Measurements from ENCODE around the gene ARHGAP44. TPM values are rescaled to one million over a fixed set of nuclear protein-coding genes. Genes with fewer than 3 reads are reported as not detected.

Gene ARHGAP44
- total and polyA plus RNA-seq, 2 experiments from 2014 or later = 5.8 to 16.4 TPM

DNA sequence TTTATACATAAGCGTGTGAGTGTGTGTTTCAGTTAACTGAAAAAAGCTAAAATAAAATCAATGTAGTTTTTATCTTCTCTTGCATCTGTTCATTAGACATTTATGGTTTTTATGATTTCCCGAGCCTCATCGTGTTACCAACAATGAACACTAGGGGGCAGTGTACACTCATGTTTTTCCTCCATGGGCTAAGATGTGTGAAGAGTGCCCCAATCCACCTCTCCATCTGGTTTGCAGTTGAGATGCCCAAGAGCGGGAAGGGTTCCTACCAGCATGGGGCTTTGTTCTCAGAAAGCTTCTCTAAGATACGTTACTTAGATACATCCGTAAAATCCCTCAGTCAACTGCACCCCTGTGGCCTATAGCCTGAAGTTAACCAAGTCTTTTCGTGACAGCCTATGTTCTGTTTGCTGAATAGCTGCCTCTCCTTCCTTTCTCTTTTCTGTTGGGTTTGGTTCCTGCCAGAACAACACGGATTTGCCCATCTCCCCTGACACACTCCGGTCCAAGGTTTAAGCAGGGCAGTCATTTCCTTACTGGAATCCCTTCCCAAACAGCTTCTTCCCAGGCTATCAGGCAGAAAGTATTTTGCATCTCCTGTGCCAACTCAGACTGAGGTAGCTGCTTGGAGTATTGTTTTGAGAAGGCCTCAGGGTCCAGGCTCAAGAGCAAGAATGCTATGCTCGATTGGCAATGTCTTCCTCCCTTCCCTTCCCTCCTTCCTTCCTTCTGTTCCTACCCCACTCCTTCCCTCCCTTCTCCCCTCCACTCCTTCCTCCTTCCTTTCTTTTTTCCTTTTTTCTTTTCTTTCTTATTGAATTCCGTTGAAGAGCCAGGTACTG, 241.4 kb downstream of the ARHGAP44 start (continued):
- TF ChIP-seq, protein P1, sequence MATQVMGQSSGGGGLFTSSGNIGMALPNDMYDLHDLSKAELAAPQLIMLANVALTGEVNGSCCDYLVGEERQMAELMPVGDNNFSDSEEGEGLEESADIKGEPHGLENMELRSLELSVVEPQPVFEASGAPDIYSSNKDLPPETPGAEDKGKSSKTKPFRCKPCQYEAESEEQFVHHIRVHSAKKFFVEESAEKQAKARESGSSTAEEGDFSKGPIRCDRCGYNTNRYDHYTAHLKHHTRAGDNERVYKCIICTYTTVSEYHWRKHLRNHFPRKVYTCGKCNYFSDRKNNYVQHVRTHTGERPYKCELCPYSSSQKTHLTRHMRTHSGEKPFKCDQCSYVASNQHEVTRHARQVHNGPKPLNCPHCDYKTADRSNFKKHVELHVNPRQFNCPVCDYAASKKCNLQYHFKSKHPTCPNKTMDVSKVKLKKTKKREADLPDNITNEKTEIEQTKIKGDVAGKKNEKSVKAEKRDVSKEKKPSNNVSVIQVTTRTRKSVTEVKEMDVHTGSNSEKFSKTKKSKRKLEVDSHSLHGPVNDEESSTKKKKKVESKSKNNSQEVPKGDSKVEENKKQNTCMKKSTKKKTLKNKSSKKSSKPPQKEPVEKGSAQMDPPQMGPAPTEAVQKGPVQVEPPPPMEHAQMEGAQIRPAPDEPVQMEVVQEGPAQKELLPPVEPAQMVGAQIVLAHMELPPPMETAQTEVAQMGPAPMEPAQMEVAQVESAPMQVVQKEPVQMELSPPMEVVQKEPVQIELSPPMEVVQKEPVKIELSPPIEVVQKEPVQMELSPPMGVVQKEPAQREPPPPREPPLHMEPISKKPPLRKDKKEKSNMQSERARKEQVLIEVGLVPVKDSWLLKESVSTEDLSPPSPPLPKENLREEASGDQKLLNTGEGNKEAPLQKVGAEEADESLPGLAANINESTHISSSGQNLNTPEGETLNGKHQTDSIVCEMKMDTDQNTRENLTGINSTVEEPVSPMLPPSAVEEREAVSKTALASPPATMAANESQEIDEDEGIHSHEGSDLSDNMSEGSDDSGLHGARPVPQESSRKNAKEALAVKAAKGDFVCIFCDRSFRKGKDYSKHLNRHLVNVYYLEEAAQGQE (IDR thresholded peaks at IDR 0.05; ENCODE audit: unreplicated experiment) = no peak
- TF ChIP-seq, protein P2, sequence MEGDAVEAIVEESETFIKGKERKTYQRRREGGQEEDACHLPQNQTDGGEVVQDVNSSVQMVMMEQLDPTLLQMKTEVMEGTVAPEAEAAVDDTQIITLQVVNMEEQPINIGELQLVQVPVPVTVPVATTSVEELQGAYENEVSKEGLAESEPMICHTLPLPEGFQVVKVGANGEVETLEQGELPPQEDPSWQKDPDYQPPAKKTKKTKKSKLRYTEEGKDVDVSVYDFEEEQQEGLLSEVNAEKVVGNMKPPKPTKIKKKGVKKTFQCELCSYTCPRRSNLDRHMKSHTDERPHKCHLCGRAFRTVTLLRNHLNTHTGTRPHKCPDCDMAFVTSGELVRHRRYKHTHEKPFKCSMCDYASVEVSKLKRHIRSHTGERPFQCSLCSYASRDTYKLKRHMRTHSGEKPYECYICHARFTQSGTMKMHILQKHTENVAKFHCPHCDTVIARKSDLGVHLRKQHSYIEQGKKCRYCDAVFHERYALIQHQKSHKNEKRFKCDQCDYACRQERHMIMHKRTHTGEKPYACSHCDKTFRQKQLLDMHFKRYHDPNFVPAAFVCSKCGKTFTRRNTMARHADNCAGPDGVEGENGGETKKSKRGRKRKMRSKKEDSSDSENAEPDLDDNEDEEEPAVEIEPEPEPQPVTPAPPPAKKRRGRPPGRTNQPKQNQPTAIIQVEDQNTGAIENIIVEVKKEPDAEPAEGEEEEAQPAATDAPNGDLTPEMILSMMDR (conservative IDR thresholded peaks at IDR 0.05; ENCODE audit: low read depth in 2 of 2) = peak; percentile 84 to 86
- TF ChIP-seq POLR2AphosphoS5 (IDR thresholded peaks at IDR 0.05; ENCODE audit: low read depth) (no peak), STAT1 (IDR thresholded peaks at IDR 0.05; ENCODE audit: unreplicated experiment) (no peak), CREB1 (CRISPR knock-in tag; IDR thresholded peaks at IDR 0.05; ENCODE audit: low read depth) (no peak)

DNA sequence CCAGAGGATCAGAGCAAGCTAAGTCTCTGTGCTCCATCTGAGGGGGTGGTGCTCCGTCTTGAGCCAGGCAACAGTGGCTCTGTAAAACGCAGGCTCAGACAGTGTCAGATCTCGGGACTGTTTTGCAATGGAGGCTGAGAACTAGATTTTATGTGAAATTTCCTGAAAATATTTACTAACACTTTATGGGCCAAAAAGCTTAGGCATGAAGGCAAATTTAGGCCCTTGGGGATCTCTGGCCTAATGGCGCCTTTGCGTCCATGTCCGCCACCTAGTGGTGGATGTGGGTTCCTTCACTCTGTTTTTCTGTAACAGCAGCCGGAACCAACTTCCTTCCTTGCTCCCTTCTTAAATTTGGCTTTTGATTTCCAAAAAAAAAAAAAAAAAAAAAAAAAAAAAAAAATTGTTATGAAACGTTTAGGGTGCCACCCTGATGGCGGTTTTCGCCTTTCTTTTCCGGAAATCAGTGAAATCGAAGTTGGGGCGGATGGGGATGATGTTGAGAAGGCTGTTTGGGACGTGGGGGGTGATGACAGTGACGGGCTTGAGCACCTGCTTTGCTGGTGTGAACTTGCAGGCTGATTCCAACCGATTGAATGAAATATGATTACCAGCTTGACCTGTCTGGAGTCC, 242.5 kb downstream of the ARHGAP44 start:
- TF ChIP-seq, protein P3, sequence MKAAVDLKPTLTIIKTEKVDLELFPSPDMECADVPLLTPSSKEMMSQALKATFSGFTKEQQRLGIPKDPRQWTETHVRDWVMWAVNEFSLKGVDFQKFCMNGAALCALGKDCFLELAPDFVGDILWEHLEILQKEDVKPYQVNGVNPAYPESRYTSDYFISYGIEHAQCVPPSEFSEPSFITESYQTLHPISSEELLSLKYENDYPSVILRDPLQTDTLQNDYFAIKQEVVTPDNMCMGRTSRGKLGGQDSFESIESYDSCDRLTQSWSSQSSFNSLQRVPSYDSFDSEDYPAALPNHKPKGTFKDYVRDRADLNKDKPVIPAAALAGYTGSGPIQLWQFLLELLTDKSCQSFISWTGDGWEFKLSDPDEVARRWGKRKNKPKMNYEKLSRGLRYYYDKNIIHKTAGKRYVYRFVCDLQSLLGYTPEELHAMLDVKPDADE (IDR thresholded peaks at IDR 0.05) = no peak
- TF ChIP-seq EZH2phosphoT487 (IDR thresholded peaks at IDR 0.05; ENCODE audit: unreplicated experiment) (no peak), CREB1 (CRISPR knock-in tag; IDR thresholded peaks at IDR 0.05; ENCODE audit: low read depth) (no peak), NANOG (IDR thresholded peaks at IDR 0.05; ENCODE audit: borderline replicate concordance) (no peak)
- TF ChIP-seq, protein P2 (conservative IDR thresholded peaks at IDR 0.05; ENCODE audit: low read depth in 2 of 2) = peak; percentile 73 to 83
- peak overlapping the region; percentile 77 for H2AFZ ChIP-seq
- no peaks in the 10 kb centered on the region for H3K4me1 ChIP-seq (ENCODE audit: insufficient read depth)
- peak; percentile 73 for ATAC-seq
- H3K36me3 Mint-ChIP-seq (ENCODE audit: low read depth) = peaks cover 4% of the 10 kb centered on the region; the same call in 1 of the 3 replicates
- no peak overlapping the region for H3K4me3 Mint-ChIP-seq
- H3K4me3 ChIP-seq = no peak overlapping the region
- H3K36me3 ChIP-seq (ENCODE audit: insufficient read depth) = no peaks in the 10 kb centered on the region
- peaks cover 12% of the 10 kb centered on the region for H3K9me3 Mint-ChIP-seq
- H3K27ac ChIP-seq (ENCODE audit: low read depth) = no peak overlapping the region
- no peak overlapping the region for H3K4me2 ChIP-seq
- no peaks in the 10 kb centered on the region for H4K20me1 ChIP-seq (replicated peaks; ENCODE audit: insufficient read depth)
- no peaks in the 10 kb centered on the region for H3K27me3 ChIP-seq (ENCODE audit: insufficient read depth)
- H3K4me1 Mint-ChIP-seq = no peaks in the 10 kb centered on the region; the same call in 2 of the 3 replicates
- no peaks in the 10 kb centered on the region for H3K9me2 ChIP-seq (ENCODE audit: insufficient read depth)
- no peaks in the 10 kb centered on the region for H3F3A ChIP-seq (replicated peaks; ENCODE audit: low read depth)
- peak; percentile 79 for DNase-seq (ENCODE audit: low spot score)
- H3K27me3 Mint-ChIP-seq (ENCODE audit: insufficient read depth, low read depth, poor library complexity) = peaks cover 5% of the 10 kb centered on the region
- H3K79me2 ChIP-seq (replicated peaks; ENCODE audit: insufficient read depth) = no peaks in the 10 kb centered on the region
- H3K27ac Mint-ChIP-seq = no peak overlapping the region

All from GM23338 (cell line).